ENCODE measurements around the gene PDE8A. TPM values are rescaled to one million over a fixed set of nuclear protein-coding genes. Genes with fewer than 3 reads are reported as not detected.
"Not testable (repeated sequence)": the region's sequence is repeated elsewhere in the genome, so short reads cannot be mapped to it uniquely, and the experiment has no call there.

Gene PDE8A
- total RNA-seq, 1 donor from 2014 or later: 17.4 TPM

- intact Hi-C loops (cut with micrococcal nuclease): loop anchor here (10.0 kb wide), 4 partner anchors 177 to 1783 kb away; partner anchors contain the start of genes AKAP13, HDGFL3 and ZNF592
Observed at GRCh38 chr15:84987351-84987750, 5.7 kb downstream of the PDE8A start.

GRCh38 chr15:84987949-84988624, 6.4 kb downstream of the PDE8A start:
- DNase-seq (ENCODE audit: low spot score): no peak
- Mint-ChIP-seq H3K4me1 (ENCODE audit: low read depth) (peaks cover 76% of the 10 kb centered on the region), H3K27me3 (ENCODE audit: insufficient read depth) (peaks cover 2% of the 10 kb centered on the region), H3K36me3 (ENCODE audit: low read depth) (peaks cover 3% of the 10 kb centered on the region), H3K4me3 (peak overlapping the region; percentile 54), H3K27ac (peak overlapping the region; percentile 38), H3K9me3 (no peaks in the 10 kb centered on the region)
- intact Hi-C loops (cut with micrococcal nuclease): loop anchor here (10.0 kb wide), 4 partner anchors 177 to 1783 kb away; partner anchors contain the start of genes AKAP13, HDGFL3 and ZNF592

More at GRCh38 chr15:84987351-84987750, 5.7 kb downstream of the PDE8A start:
- H3K27ac Mint-ChIP-seq; H3K36me3 Mint-ChIP-seq (ENCODE audit: low read depth); H3K4me3 Mint-ChIP-seq; H3K27me3 Mint-ChIP-seq (ENCODE audit: insufficient read depth); DNase-seq (ENCODE audit: low spot score); H3K9me3 Mint-ChIP-seq: not testable (repeated sequence)
- H3K4me1 Mint-ChIP-seq (ENCODE audit: low read depth): peaks cover 76% of the 10 kb centered on the region

GRCh38 chr15:84988909-84989644, 7.4 kb downstream of the PDE8A start:
- Mint-ChIP-seq H3K9me3 (no peaks in the 10 kb centered on the region), H3K27ac (peak overlapping the region; percentile 38), H3K4me3 (peak overlapping the region; percentile 12), H3K4me1 (ENCODE audit: low read depth) (peaks cover 66% of the 10 kb centered on the region), H3K27me3 (ENCODE audit: insufficient read depth) (no peaks in the 10 kb centered on the region), H3K36me3 (ENCODE audit: low read depth) (peaks cover 3% of the 10 kb centered on the region)
- DNase-seq (ENCODE audit: low spot score): no peak
- intact Hi-C loops (cut with micrococcal nuclease): loop anchor here (10.0 kb wide), 4 partner anchors 176 to 1784 kb away; partner anchors contain the start of genes AKAP13, HDGFL3 and ZNF592

- Mint-ChIP-seq H3K27ac (no peak overlapping the region), H3K9me3 (no peaks in the 10 kb centered on the region), H3K4me1 (ENCODE audit: low read depth) (peaks cover 53% of the 10 kb centered on the region), H3K36me3 (ENCODE audit: low read depth) (peaks cover 3% of the 10 kb centered on the region), H3K4me3 (no peak overlapping the region), H3K27me3 (ENCODE audit: insufficient read depth) (no peaks in the 10 kb centered on the region)
- no peak for DNase-seq (ENCODE audit: low spot score)
- intact Hi-C loops (cut with micrococcal nuclease): no loop called here
Observed at GRCh38 chr15:84990507-84990906, 8.9 kb downstream of the PDE8A start.

GRCh38 chr15:84991014-84991712, 9.5 kb downstream of the PDE8A start:
- intact Hi-C loops (cut with micrococcal nuclease): no loop called here
- Mint-ChIP-seq H3K4me3 (no peak overlapping the region), H3K27me3 (ENCODE audit: insufficient read depth) (no peaks in the 10 kb centered on the region), H3K9me3 (no peaks in the 10 kb centered on the region), H3K36me3 (ENCODE audit: low read depth) (peaks cover 3% of the 10 kb centered on the region), H3K4me1 (ENCODE audit: low read depth) (peaks cover 51% of the 10 kb centered on the region), H3K27ac (no peak overlapping the region)
- DNase-seq (ENCODE audit: low spot score): no peak

- H3K9me3 Mint-ChIP-seq: no peaks in the 10 kb centered on the region
- peaks cover 44% of the 10 kb centered on the region for H3K4me1 Mint-ChIP-seq (ENCODE audit: low read depth)
- DNase-seq (ENCODE audit: low spot score): no peak
- intact Hi-C loops (cut with micrococcal nuclease): loop anchor here (1.0 kb wide), 2 partner anchors 11 to 81 kb away; partner anchors contain the start of gene PDE8A
- H3K27ac Mint-ChIP-seq: peak overlapping the region; percentile 54
- peak overlapping the region; percentile 40 for H3K4me3 Mint-ChIP-seq
- peaks cover 3% of the 10 kb centered on the region for H3K36me3 Mint-ChIP-seq (ENCODE audit: low read depth)
- no peaks in the 10 kb centered on the region for H3K27me3 Mint-ChIP-seq (ENCODE audit: insufficient read depth)
Observed at GRCh38 chr15:84992157-84992944, 10.7 kb downstream of the PDE8A start.

- intact Hi-C loops (cut with micrococcal nuclease): no loop called here
- no peak for DNase-seq (ENCODE audit: low spot score)
- Mint-ChIP-seq H3K4me1 (ENCODE audit: low read depth) (peaks cover 19% of the 10 kb centered on the region), H3K36me3 (ENCODE audit: low read depth) (peaks cover 2% of the 10 kb centered on the region), H3K27ac (no peak overlapping the region), H3K9me3 (no peaks in the 10 kb centered on the region), H3K27me3 (ENCODE audit: insufficient read depth) (no peaks in the 10 kb centered on the region), H3K4me3 (no peak overlapping the region)
Observed at GRCh38 chr15:84996055-84996454, 14.4 kb downstream of the PDE8A start.

- H3K36me3 Mint-ChIP-seq (ENCODE audit: low read depth); H3K27ac Mint-ChIP-seq; intact Hi-C loops (cut with micrococcal nuclease); H3K9me3 Mint-ChIP-seq; H3K4me3 Mint-ChIP-seq; H3K27me3 Mint-ChIP-seq (ENCODE audit: insufficient read depth); DNase-seq (ENCODE audit: low spot score): not testable (repeated sequence)
- peaks cover 13% of the 10 kb centered on the region for H3K4me1 Mint-ChIP-seq (ENCODE audit: low read depth)
Observed at GRCh38 chr15:84996714-84997113, 15.1 kb downstream of the PDE8A start.

GRCh38 chr15:84997214-84997613, 15.6 kb downstream of the PDE8A start:
- H3K9me3 Mint-ChIP-seq; H3K36me3 Mint-ChIP-seq (ENCODE audit: low read depth); H3K27ac Mint-ChIP-seq; intact Hi-C loops (cut with micrococcal nuclease); H3K4me3 Mint-ChIP-seq; H3K27me3 Mint-ChIP-seq (ENCODE audit: insufficient read depth); DNase-seq (ENCODE audit: low spot score): not testable (repeated sequence)
- H3K4me1 Mint-ChIP-seq (ENCODE audit: low read depth): peaks cover 12% of the 10 kb centered on the region

GRCh38 chr15:85000189-85000864, 18.7 kb downstream of the PDE8A start:
- intact Hi-C loops (cut with micrococcal nuclease): no loop called here
- Mint-ChIP-seq H3K4me3 (no peak overlapping the region), H3K27me3 (ENCODE audit: insufficient read depth) (no peaks in the 10 kb centered on the region), H3K4me1 (ENCODE audit: low read depth) (peaks cover 10% of the 10 kb centered on the region), H3K27ac (no peak overlapping the region), H3K36me3 (ENCODE audit: low read depth) (peaks cover 1% of the 10 kb centered on the region), H3K9me3 (no peaks in the 10 kb centered on the region)
- no peak for DNase-seq (ENCODE audit: low spot score)

- H3K27me3 Mint-ChIP-seq (ENCODE audit: insufficient read depth): no peaks in the 10 kb centered on the region
Observed at GRCh38 chr15:85000937-85001336, 19.3 kb downstream of the PDE8A start.

GRCh38 chr15:85002517-85002916, 20.9 kb downstream of the PDE8A start:
- Mint-ChIP-seq H3K4me3 (no peak overlapping the region), H3K27me3 (ENCODE audit: insufficient read depth) (no peaks in the 10 kb centered on the region), H3K36me3 (ENCODE audit: low read depth) (peaks cover 1% of the 10 kb centered on the region), H3K4me1 (ENCODE audit: low read depth) (peaks cover 10% of the 10 kb centered on the region), H3K9me3 (no peaks in the 10 kb centered on the region), H3K27ac (no peak overlapping the region)
- no peak for DNase-seq (ENCODE audit: low spot score)
- intact Hi-C loops (cut with micrococcal nuclease): no loop called here

More at GRCh38 chr15:85000937-85001336, 19.3 kb downstream of the PDE8A start:
- no peaks in the 10 kb centered on the region for H3K9me3 Mint-ChIP-seq
- intact Hi-C loops (cut with micrococcal nuclease): no loop called here
- H3K4me1 Mint-ChIP-seq (ENCODE audit: low read depth): peaks cover 10% of the 10 kb centered on the region
- peaks cover 1% of the 10 kb centered on the region for H3K36me3 Mint-ChIP-seq (ENCODE audit: low read depth)
- no peak overlapping the region for H3K27ac Mint-ChIP-seq
- DNase-seq (ENCODE audit: low spot score): no peak
- H3K4me3 Mint-ChIP-seq: no peak overlapping the region
